Epidermal melanocyte (primary cell): ENCODE measurements around the gene TMC3.
"Not testable (repeated sequence)": the region's sequence is repeated elsewhere in the genome, so short reads cannot be mapped to it uniquely, and the experiment has no call there.

Experiments
- DNase-seq: peaks from one replicate; pipeline ENCODE4 v3.0.0; 2011; ENCODE audit warnings: low spot score; ENCODE audit not compliant: insufficient read length

Gene TMC3

GRCh38 chr15:81384891-81385720, 11.1 kb upstream of the TMC3 start:
- no peak for DNase-seq

- no peak for DNase-seq
Observed at GRCh38 chr15:81381720-81382119, 7.7 kb upstream of the TMC3 start.

DNA sequence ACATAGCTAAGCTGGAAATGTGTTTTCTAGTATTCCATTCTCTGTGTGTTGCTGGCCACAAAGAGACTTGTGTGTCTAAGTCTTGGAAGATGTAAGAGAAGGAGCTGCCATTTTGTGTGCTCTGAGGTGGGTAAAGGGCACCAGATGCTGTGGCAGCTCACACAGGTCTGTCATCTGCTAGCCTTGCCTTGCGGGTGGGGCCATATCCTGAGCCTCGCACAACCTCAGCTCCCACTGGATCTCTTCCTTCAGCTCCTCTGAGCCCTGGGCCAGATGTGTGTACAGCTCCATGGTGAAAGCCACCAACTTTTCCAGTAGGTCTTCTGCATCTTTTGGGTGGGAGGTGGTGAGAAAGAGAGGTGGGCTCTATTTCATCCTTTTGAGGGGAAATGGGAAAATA, 6.7 kb upstream of the TMC3 start:
- DNase-seq, result no peak

- no peak for DNase-seq
Observed at GRCh38 chr15:81380203-81380602, 6.2 kb upstream of the TMC3 start.

DNA sequence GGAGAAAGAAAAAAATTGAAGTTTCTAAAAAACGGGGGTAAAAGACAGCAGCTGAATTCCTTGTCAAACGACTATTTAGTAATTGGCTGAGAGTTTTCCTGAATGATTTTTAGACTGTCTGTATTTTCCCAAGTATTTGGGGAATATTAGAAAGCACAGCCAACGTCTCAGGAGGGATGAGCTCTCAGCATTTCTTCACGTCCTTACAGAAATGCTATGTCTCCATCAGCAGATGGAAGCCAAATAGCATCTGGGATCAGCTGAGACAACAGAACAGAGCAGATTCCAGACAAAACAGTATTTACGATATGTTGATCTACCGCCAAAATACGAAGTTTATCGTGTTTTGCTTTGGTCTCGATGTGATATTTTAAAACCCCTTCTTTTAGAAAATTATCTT, 5.3 kb upstream of the TMC3 start:
- DNase-seq, result no peak

DNA sequence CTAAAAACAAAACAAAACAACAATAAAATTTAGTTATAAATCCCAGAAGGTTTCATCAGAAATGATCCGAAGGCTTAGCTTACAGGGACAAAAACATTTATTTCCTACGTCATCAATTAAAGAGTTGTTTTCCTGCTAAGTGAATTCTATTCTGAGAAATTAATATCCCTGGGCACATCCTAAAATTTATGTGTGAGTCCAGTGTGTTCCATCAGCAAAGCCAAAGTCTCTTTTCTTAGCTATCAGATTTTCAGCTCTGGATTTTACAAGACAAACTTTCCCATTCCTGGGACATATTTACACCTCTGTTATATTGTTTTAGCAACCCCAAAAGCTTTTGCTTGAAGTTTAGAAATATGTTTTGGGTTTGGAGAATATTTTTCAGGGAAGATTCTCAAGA, 4.4 kb upstream of the TMC3 start:
- no peak for DNase-seq

DNA sequence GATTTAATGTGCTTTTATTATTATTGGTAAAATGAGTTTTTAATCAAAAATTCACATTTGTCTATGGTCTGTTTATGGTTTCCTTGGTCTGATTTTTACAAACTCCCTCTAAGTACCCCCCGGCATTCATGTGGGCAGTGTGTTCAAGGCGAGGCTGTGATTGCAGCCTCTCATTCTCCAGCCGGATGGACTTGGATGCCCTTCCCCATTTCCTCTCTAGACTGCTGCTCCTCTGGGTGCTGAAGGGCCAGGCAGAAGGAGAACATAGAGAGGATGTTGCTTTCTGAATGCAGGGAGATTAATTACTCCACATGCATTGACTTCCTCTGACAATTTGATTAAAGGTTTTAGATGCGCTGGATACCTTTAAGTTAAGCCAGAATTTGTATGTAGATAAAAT, 3.9 kb upstream of the TMC3 start:
- no peak for DNase-seq

GRCh38 chr15:81376231-81376630, 2.2 kb upstream of the TMC3 start:
- DNase-seq, result no peak

- no peak for DNase-seq
Observed at GRCh38 chr15:81375461-81375860, 1.4 kb upstream of the TMC3 start.

- DNase-seq, result no peak
Observed at GRCh38 chr15:81373176-81373575, 837 bp downstream of the TMC3 start.

GRCh38 chr15:81372575-81372974, 1.4 kb downstream of the TMC3 start:
- no peak for DNase-seq

- no peak for DNase-seq
Observed at GRCh38 chr15:81363718-81364500, 10.1 kb downstream of the TMC3 start.

DNA sequence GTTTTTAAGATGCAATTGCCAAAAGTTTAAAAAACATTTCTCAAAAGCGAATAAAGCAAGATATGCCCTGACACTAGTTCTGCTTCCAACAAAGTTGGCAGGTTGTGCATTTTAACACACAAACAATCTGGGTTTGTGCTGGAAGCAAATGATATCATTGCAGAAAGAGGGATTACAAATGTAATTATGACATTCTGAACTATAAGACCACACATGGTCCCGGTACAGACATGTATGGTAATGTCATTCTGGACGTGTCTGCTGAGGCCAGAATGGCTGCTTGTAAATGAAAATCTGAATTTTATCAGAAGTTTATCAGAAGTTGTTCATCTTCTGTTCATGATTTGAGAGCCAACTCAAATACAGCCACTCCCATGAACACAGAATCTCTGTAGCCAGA, 10.7 kb downstream of the TMC3 start:
- DNase-seq, result no peak

- no peak for DNase-seq
Observed at GRCh38 chr15:81362790-81363189, 11.2 kb downstream of the TMC3 start.

GRCh38 chr15:81361891-81362290, 12.1 kb downstream of the TMC3 start:
- DNase-seq, result no peak

DNA sequence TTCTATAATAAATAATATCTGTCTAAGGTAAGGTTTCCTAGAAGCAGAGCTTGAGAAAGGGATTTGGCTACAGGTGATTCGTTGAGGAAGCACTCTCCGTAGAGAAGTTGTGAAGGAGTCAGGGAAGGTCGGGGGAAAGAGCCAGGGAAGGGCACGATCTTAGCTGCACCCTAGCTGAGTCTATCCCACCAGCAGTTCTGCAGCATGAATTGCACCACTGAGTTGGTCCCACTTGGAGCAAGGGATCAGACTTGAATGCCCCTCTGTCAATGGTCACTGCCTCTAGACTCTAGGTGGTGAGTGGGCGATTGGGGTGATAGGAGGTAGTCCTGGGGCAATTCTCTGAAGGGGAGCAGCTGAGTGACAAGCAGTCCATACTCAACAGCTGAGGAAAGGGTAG, 13.5 kb downstream of the TMC3 start:
- DNase-seq, result no peak

DNA sequence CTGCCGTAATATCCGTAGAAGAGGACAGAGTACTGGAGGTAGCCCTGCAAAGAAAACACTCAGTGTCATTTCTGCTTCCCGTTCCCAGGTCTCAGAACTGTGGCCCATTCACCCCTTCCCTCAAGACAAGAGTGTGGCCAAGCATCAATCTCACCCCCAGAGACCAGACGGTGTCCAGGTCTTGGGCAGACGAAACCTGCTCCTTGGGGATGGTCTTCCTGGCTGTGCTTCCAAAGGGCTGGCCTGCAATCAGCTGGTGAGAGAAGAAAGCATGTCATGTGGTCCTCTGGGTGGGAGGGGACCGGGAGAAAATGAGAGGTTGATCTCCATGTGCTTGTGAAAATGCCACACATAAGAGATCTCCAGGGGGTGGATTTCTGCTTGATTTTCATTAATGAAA, 15.8 kb downstream of the TMC3 start:
- no peak for DNase-seq

DNA sequence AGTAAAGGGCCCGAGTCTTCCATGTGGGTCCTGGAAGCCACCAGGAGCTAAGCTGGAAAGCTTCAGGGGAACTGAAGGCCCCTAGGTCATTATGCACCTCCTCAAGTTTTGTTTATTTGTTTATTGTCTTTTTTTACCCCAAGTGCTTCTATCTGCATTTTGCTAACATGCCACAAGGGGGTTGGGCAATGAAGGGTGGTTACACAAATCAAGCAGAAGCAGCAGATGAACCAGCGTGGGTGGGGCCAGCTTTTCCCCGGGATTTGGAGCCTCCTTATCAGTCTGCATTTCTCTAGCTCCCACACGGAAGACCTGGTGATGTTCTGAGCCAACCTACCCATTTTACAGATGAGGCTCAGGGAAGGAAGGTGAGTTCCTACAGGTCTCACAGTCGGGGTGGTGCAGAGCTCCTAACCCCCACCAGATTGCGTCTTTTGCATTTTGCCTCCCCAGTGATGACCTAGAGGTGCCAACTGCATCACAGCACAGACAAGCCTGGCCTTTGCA, 16.8 kb downstream of the TMC3 start:
- no peak for DNase-seq

GRCh38 chr15:81356252-81356651, 17.8 kb downstream of the TMC3 start:
- DNase-seq, result no peak

GRCh38 chr15:81351651-81352050, 22.4 kb downstream of the TMC3 start:
- no peak for DNase-seq

DNA sequence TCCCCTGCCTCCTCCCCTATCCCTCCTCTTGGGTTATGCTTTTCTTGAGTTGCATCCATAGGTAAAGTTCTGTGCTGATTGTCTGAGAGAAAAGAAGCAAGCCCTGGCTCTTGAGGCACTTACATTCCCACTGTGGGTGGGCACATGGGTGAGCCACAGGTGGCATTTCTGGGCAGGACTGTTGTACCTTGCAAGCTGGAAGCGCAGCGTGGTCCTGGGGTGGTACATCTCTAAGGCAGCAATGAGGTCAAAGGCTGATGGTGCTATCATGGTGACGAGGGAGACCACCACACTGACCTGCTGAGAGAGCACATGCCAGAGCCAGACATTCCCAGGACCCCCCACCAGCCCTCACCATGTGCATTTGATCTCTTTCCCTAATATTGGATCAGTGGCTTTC, 24.7 kb downstream of the TMC3 start:
- DNase-seq, result no peak

GRCh38 chr15:81348691-81349090, 25.3 kb downstream of the TMC3 start:
- DNase-seq, result not testable (repeated sequence)

- DNase-seq, result no peak
Observed at GRCh38 chr15:81347910-81348309, 26.1 kb downstream of the TMC3 start.
